H1 (cell line): ENCODE measurements around the gene HEATR9. TPM values are rescaled to one million over a fixed set of nuclear protein-coding genes. Genes with fewer than 3 reads are reported as not detected.

ENCODE experiments used
- CTCF ChIA-PET: fragments of 300-600 bp; sonication (Branson Sonifier 250); formaldehyde crosslinking; loops from one replicate; lab custom pipeline; 2021; ENCODE audit not compliant: partially characterized antibody; lab: Charles Lee
- POLR2A ChIA-PET: fragments of 300-600 bp; sonication (Branson Sonifier 250); formaldehyde crosslinking; loops from one replicate; lab custom pipeline; 2021; ENCODE audit warnings: inconsistent platforms; ENCODE audit not compliant: partially characterized antibody; lab: Charles Lee
- DNase-seq, 2 experiments: peaks; one replicate each; pipeline versions ENCODE4 v3.0.0 to v3.0.0-alpha.2; 2010 to 2022; ENCODE audit warnings: low spot score in 2 of 2, low read depth in 1 of 2, mixed read lengths in 1 of 2
- FAIRE-seq: peaks from 2 replicates; lab custom pipeline; 2011; peaks lifted over from hg19 to GRCh38; lab: Jason Lieb, UNC
- H2AFZ ChIP-seq: 2 replicates; pipeline ENCODE4 v1.8.1; 2012; ENCODE audit warnings: low read length, inconsistent platforms
- H2AK5ac ChIP-seq: 2 replicates; pipeline ENCODE4 v1.6.1; 2013; ENCODE audit warnings: low read depth, low read length
- H2BK120ac ChIP-seq: replicated peaks from 2 replicates; pipeline ENCODE3; 2013; ENCODE audit warnings: low read depth, low read length, inconsistent platforms
- H2BK12ac ChIP-seq: 2 replicates; pipeline ENCODE4 v1.6.1; 2013; ENCODE audit warnings: low read depth, low read length
- H2BK15ac ChIP-seq: 2 replicates; pipeline ENCODE4 v1.6.1; 2013; ENCODE audit warnings: low read length
- H2BK20ac ChIP-seq: 2 replicates; pipeline ENCODE4 v1.6.1; 2013; ENCODE audit warnings: low read length
- H2BK5ac ChIP-seq: 2 replicates; pipeline ENCODE4 v1.6.1; 2013; ENCODE audit warnings: low read depth, low read length
- H3K14ac ChIP-seq: 2 replicates; pipeline ENCODE4 v1.6.1; 2013; ENCODE audit warnings: inconsistent platforms; ENCODE audit not compliant: insufficient read length
- H3K18ac ChIP-seq: 2 replicates; pipeline ENCODE4 v1.6.1; 2013; ENCODE audit warnings: low read length; ENCODE audit errors: extremely low read depth
- H3K23ac ChIP-seq: 2 replicates; pipeline ENCODE4 v1.6.1; 2013; ENCODE audit warnings: inconsistent platforms; ENCODE audit not compliant: insufficient read length
- H3K23me2 ChIP-seq: 2 replicates; pipeline ENCODE4 v1.6.1; 2013; ENCODE audit warnings: low read depth, low read length
- H3K27ac ChIP-seq: 2 replicates; pipeline ENCODE4 v1.6.1; 2011; ENCODE audit warnings: low read depth, low read length, inconsistent platforms
- H3K27me3 ChIP-seq, 4 experiments: replicated peaks in 1 of 4; 1 replicate in 1 of 4; 2 replicates in 3 of 4; pipeline versions ENCODE4 v1.6.1 to v1.8.1; 2011 to 2013; ENCODE audit warnings: low read length in 3 of 4, mild to moderate bottlenecking in 3 of 4, inconsistent platforms in 2 of 4, mixed read lengths in 2 of 4, moderate library complexity in 1 of 4; ENCODE audit not compliant: control insufficient read depth in 3 of 4, insufficient read depth in 3 of 4; ENCODE audit errors: extremely low read depth in 1 of 4
- H3K36me3 ChIP-seq, 4 experiments: 2 replicates each; pipeline versions ENCODE4 v1.6.1 to v1.8.1; 2011 to 2013; ENCODE audit warnings: mild to moderate bottlenecking in 4 of 4, low read length in 3 of 4, moderate library complexity in 2 of 4, control low read depth in 1 of 4, inconsistent platforms in 1 of 4; ENCODE audit not compliant: insufficient read depth in 4 of 4, control insufficient read depth in 2 of 4
- H3K4ac ChIP-seq: replicated peaks from 2 replicates; pipeline ENCODE3; 2013; ENCODE audit warnings: low read length, low read depth, mixed read lengths, inconsistent platforms; ENCODE audit not compliant: insufficient read length
- H3K4me1 ChIP-seq, 4 experiments: replicated peaks in 1 of 4; 1 replicate in 1 of 4; 2 replicates in 3 of 4; pipeline versions ENCODE4 v1.6.1 to v1.8.1; 2011 to 2013; ENCODE audit warnings: low read length in 3 of 4, inconsistent platforms in 2 of 4, mixed read lengths in 1 of 4; ENCODE audit not compliant: insufficient read depth in 4 of 4, control insufficient read depth in 3 of 4
- H3K4me2 ChIP-seq, 2 experiments: 2 replicates each; pipeline versions ENCODE4 v1.6.1 to v1.8.1; 2011 to 2013; ENCODE audit warnings: low read depth in 2 of 2, low read length in 2 of 2, control low read depth in 1 of 2, inconsistent platforms in 1 of 2, mild to moderate bottlenecking in 1 of 2; ENCODE audit not compliant: insufficient read depth in 1 of 2
- H3K4me3 ChIP-seq, 4 experiments: fragments of 200-600, 300-600 bp in 1 of 4; sonication (generic), shearing (Covaris generic), sonication (Bioruptor Twin) in 1 of 4; 2 replicates each; pipeline versions ENCODE4 v1.5.1 to v1.8.1; 2011 to 2016; ENCODE audit warnings: low read length in 4 of 4, low read depth in 3 of 4, control low read depth in 2 of 4, inconsistent platforms in 2 of 4, mild to moderate bottlenecking in 2 of 4, mixed read lengths in 1 of 4, moderate library complexity in 1 of 4; ENCODE audit not compliant: insufficient read depth in 2 of 4; ENCODE audit errors: extremely low read depth in 1 of 4
- H3K56ac ChIP-seq: replicated peaks from 2 replicates; pipeline ENCODE3; 2013; ENCODE audit warnings: low read depth, mild to moderate bottlenecking, mixed read lengths, low read length, inconsistent platforms; ENCODE audit not compliant: insufficient read length
- H3K79me1 ChIP-seq: 2 replicates; pipeline ENCODE4 v1.6.1; 2013; ENCODE audit warnings: low read depth, low read length, control low read depth
- H3K79me2 ChIP-seq, 2 experiments: 2 replicates each; pipeline versions ENCODE4 v1.6.1 to v1.8.1; 2012 to 2013; ENCODE audit warnings: low read length in 2 of 2, mild to moderate bottlenecking in 2 of 2, inconsistent platforms in 1 of 2; ENCODE audit not compliant: insufficient read depth in 2 of 2, control insufficient read depth in 1 of 2
- H3K9ac ChIP-seq, 4 experiments: replicated peaks in 1 of 4; 1 replicate in 1 of 4; 2 replicates in 3 of 4; pipeline versions ENCODE4 v1.6.1 to v1.8.1; 2011 to 2013; ENCODE audit warnings: low read depth in 3 of 4, low read length in 3 of 4, control low read depth in 2 of 4, mild to moderate bottlenecking in 2 of 4, moderate library complexity in 2 of 4, inconsistent platforms in 1 of 4; ENCODE audit errors: extremely low read depth in 1 of 4
- H3K9me3 ChIP-seq, 2 experiments: 2 replicates each; pipeline versions ENCODE4 v1.6.1 to v1.8.1; 2012 to 2013; ENCODE audit warnings: mild to moderate bottlenecking in 2 of 2, moderate library complexity in 2 of 2, control low read depth in 1 of 2, inconsistent platforms in 1 of 2, low read depth in 1 of 2, low read length in 1 of 2, mixed read lengths in 1 of 2; ENCODE audit not compliant: insufficient read depth in 2 of 2
- H4K20me1 ChIP-seq, 2 experiments: replicated peaks in 1 of 2; 2 replicates each; pipeline versions ENCODE3 to v1.8.1; 2011 to 2013; ENCODE audit warnings: inconsistent platforms in 2 of 2, low read length in 2 of 2, mild to moderate bottlenecking in 1 of 2; ENCODE audit not compliant: insufficient read depth in 2 of 2, control insufficient read depth in 1 of 2
- H4K5ac ChIP-seq: 2 replicates; pipeline ENCODE4 v1.6.1; 2013; ENCODE audit warnings: low read length, low read depth, mixed read lengths, inconsistent platforms; ENCODE audit not compliant: insufficient read length
- H4K8ac ChIP-seq: 2 replicates; pipeline ENCODE4 v1.8.0; 2013; ENCODE audit warnings: mild to moderate bottlenecking, moderate library complexity, low read length, inconsistent platforms; ENCODE audit not compliant: insufficient read depth; ENCODE audit errors: extremely low read depth
- H4K91ac ChIP-seq: replicated peaks from 2 replicates; pipeline ENCODE3; 2013; ENCODE audit warnings: low read length, mixed read lengths, inconsistent platforms; ENCODE audit not compliant: insufficient read length
- CBX5 ChIP-seq: fragments of 300-800, 300-1000 bp; sonication (generic); IDR thresholded peaks from 2 replicates; pipeline ENCODE4 v1.7.1; 2016; ENCODE audit warnings: antibody characterized with exemption, low read length, low read depth
- CHD1 ChIP-seq: IDR thresholded peaks from 2 replicates; pipeline ENCODE4 v1.6.1; 2012; ENCODE audit warnings: low read depth, low read length, improper control_type of control experiment
- CREB1 ChIP-seq: IDR thresholded peaks from 2 replicates; pipeline ENCODE4 v1.6.1; 2012; ENCODE audit warnings: inconsistent platforms
- FOSL1 ChIP-seq: IDR thresholded peaks from 2 replicates; pipeline ENCODE4 v1.6.1; 2011; ENCODE audit warnings: mild to moderate bottlenecking, low read depth, low read length, moderate library complexity; ENCODE audit not compliant: insufficient read depth
- RAD21 ChIP-seq, 2 experiments: IDR thresholded peaks in 1 of 2; conservative IDR thresholded peaks in 1 of 2; 2 replicates each; pipeline ENCODE4 v1.6.1; 2011; ENCODE audit warnings: low read depth in 2 of 2, low read length in 2 of 2, improper control_type of control experiment in 1 of 2, inconsistent platforms in 1 of 2, mild to moderate bottlenecking in 1 of 2, moderate library complexity in 1 of 2
- RBBP5 ChIP-seq: IDR thresholded peaks from 2 replicates; pipeline ENCODE4 v1.7.1; 2012; ENCODE audit warnings: low read depth, mild to moderate bottlenecking, inconsistent platforms, low read length, moderate library complexity, borderline replicate concordance
- SAP30 ChIP-seq: fragments of 300-600 bp; sonication (generic); IDR thresholded peaks from 2 replicates; pipeline ENCODE4 v1.7.1; 2012; ENCODE audit warnings: low read length, moderate library complexity, mild to moderate bottlenecking, inconsistent platforms; ENCODE audit not compliant: insufficient read depth, insufficient replicate concordance
- TEAD4 ChIP-seq: IDR thresholded peaks from 2 replicates; pipeline ENCODE4 v1.6.1; 2012; ENCODE audit warnings: low read depth, low read length, inconsistent platforms, mixed read lengths
- WGBS, 2 experiments: shearing (Covaris generic) in 1 of 2; methylation state at CpG; one replicate each; pipeline versions ENCODE4 v1.1.6 to v1.1.7; 2013 to 2015; ENCODE audit warnings: low lambda C conversion rate in 2 of 2, mixed read lengths in 2 of 2, inconsistent platforms in 1 of 2, low coverage in 1 of 2, missing lambda C conversion rate in 1 of 2; ENCODE audit not compliant: insufficient replicate concordance in 2 of 2, insufficient coverage in 1 of 2, insufficient read length in 1 of 2; ENCODE audit errors: extremely low coverage in 1 of 2, missing lambda C conversion rate in 1 of 2; 5-methylcytosine and 5-hydroxymethylcytosine counted together
- polyA plus RNA-seq, 7 experiments: library from polyadenylated mRNA; depleted of rRNA in 3 of 7; stranded (reverse) in 5 of 7; unstranded in 2 of 7; fragments of >200 nt in 5 of 7; fragments of 200-250 nt in 2 of 7; gene quantifications; 1 replicate in 5 of 7; 2 replicates in 1 of 7; 4 replicates in 1 of 7; pipeline versions ENCODE4 v1.2.1 to v1.2.3, GENCODE V29; 2011 to 2013; ENCODE audit warnings: missing spikeins in 2 of 7, mixed read lengths in 2 of 7
- total RNA-seq: library from RNA; stranded (reverse); fragmentation: NEBNext Ultra II Directional; extraction: Animal tissue kit (Norgen Biotek cat#: 25700); gene quantifications from 2 replicates; pipeline ENCODE4 v1.2.1, GENCODE V29; 2021

Gene HEATR9
- total and polyA plus RNA-seq, 2 of the 8 experiments (the other 6 are each of a cell fraction or from before 2014, with no cell fraction given), result not detected

- FAIRE-seq, result no peak
- CTCF ChIA-PET, result interaction anchor here (0.5 to 1.3 kb wide), 5 partner anchors 10 to 215 kb away, joined by 3 to 5 read pairs (median 3); no protein-coding TSS in a partner anchor
Observed at GRCh38 chr17:35914354-35914753, 45.7 kb upstream of the HEATR9 start.

More at GRCh38 chr17:35914354-35914753, 45.7 kb upstream of the HEATR9 start:
- Histone ChIP-seq H3K79me2 (no peaks in the 10 kb centered on the region; a peak in 1 of 4 replicates), H2BK120ac (no peak overlapping the region), H3K23ac (no peak overlapping the region), H3K23me2 (no peaks in the 10 kb centered on the region), H2AFZ (no peak overlapping the region), H3K56ac (no peak overlapping the region), H2BK15ac (no peak overlapping the region), H2BK12ac (no peak overlapping the region), H3K4me2 (no peak overlapping the region), H4K91ac (no peak overlapping the region), H3K4ac (no peak overlapping the region), H3K27me3 (no peaks in the 10 kb centered on the region), H3K27ac (no peak overlapping the region), H3K9ac (no peak overlapping the region), H4K20me1 (no peaks in the 10 kb centered on the region), H3K36me3 (no peaks in the 10 kb centered on the region; a peak in 1 of 8 replicates), H3K4me3 (no peak overlapping the region), H3K79me1 (no peaks in the 10 kb centered on the region), H2AK5ac (no peak overlapping the region), H3K14ac (no peak overlapping the region), H2BK20ac (no peak overlapping the region), H3K9me3 (peaks cover 28 to 33% of the 10 kb centered on the region in 2 experiments), H3K4me1 (no peaks in the 10 kb centered on the region), H4K5ac (no peak overlapping the region), H3K18ac (no peak overlapping the region), H2BK5ac (no peak overlapping the region), H4K8ac (no peak overlapping the region)
- DNase-seq, result no peak
- POLR2A ChIA-PET, result no interaction called here
- TF ChIP-seq FOSL1, result no peak
- TF ChIP-seq CHD1, result no peak
- TF ChIP-seq SAP30, result no peak
- no peak for TF ChIP-seq CREB1
- no peak for TF ChIP-seq RBBP5
- no peak for TF ChIP-seq CBX5
- no peak for TF ChIP-seq TEAD4
- TF ChIP-seq RAD21 (IDR thresholded peaks at IDR 0.05 in 1 of 2, conservative IDR thresholded peaks at IDR 0.05 in 1 of 2; ENCODE audit: low read depth in 2 of 2, low read length in 2 of 2), result no peak
- WGBS, 2 experiments, result 100% methylated on average over 1 of the region's 1 CpG; no CpG with 5 or more reads in 1 of the 2 experiments
